ENCODE data around the gene TKTL2. TPM values are rescaled to one million over a fixed set of nuclear protein-coding genes. Genes with fewer than 3 reads are reported as not detected.

Gene TKTL2, protein sequence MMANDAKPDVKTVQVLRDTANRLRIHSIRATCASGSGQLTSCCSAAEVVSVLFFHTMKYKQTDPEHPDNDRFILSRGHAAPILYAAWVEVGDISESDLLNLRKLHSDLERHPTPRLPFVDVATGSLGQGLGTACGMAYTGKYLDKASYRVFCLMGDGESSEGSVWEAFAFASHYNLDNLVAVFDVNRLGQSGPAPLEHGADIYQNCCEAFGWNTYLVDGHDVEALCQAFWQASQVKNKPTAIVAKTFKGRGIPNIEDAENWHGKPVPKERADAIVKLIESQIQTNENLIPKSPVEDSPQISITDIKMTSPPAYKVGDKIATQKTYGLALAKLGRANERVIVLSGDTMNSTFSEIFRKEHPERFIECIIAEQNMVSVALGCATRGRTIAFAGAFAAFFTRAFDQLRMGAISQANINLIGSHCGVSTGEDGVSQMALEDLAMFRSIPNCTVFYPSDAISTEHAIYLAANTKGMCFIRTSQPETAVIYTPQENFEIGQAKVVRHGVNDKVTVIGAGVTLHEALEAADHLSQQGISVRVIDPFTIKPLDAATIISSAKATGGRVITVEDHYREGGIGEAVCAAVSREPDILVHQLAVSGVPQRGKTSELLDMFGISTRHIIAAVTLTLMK
- not detected in 2 replicates for total RNA-seq

DNA sequence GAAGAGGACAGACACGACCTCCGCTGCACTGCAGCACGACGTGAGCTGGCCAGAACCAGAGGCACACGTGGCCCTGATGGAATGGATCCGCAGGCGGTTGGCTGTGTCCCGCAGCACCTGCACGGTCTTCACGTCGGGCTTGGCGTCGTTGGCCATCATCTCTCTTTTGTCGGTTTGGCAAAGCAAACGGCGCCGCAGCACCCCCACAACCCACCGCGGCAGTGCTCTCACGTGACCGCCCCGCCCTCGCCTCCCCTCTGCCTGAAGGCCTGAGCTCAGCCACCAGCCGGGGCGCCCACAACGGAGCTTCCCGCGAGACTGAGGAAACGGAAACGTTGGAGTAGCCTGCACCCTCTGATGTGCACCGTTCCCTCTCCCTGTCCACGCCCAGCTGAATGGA, at the start of gene TKTL2:
TSS of gene TKTL2 (minus strand) at position 179 of the 400 bp plus-strand sequence. CDS start at position 159, 20 bp downstream.
- no peak for DNase-seq (ENCODE audit: low read depth in 2 of 2)

DNA sequence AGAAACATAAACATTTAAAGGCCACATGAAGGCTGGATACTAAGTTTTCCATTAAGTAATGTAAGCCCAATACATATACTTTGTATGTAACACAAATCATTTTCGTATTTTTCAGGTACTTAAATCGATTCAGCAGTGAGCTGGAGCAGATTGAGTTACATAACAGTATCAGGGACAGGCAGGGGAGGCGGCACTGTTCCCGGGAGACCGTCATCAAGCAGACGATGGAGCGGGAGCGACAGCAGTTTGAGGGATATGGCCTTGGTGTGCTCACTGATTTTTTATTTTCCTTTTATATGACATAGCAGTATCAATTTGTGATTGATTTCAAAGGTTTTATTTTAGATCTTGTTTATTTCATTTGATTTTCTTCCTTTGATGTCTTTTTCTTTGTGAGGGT, 41.6 kb upstream of the TKTL2 start:
- no peak for DNase-seq (ENCODE audit: low read depth in 2 of 2)

DNA sequence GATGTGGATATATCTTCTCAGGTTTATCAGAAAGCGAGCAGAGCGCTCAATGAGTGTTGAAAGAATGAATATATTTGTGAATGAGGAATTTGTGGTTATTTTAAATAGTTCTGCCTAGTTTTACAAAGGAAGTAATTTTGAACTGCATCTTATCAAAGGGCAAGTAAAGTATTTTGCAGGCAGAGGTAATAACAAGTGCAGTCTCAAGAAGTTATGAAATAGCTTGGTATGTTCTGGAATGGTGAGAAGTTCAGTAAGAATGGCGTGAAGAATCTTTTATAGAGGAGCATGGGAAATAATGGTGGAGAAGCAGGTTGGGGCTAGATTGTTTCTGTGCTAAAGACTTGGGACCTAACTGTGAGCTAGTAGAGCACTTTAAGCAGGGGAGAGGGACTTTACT, 31.8 kb upstream of the TKTL2 start:
- DNase-seq (ENCODE audit: low read depth in 2 of 2), result no peak

DNA sequence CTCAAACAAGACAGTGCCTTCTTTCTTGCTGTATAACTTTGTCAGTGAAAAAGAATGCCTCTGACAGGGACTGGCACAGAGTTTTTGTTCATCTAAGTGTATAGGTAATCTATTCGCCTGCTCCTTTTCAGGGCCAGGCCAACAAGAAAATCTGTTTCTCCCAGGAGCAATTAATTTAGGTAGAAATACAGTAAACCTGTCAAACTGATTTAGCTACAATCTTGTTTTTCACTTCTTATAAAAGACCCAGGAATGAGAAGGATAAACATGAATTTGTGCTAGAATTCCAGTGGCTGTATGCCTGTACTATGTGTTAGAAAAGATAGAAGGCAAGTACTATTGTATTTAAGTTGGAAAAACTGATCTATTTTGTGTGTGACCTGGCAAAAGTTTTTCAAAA, 27.0 kb upstream of the TKTL2 start:
- no peak for DNase-seq (ENCODE audit: low read depth in 2 of 2)

DNA sequence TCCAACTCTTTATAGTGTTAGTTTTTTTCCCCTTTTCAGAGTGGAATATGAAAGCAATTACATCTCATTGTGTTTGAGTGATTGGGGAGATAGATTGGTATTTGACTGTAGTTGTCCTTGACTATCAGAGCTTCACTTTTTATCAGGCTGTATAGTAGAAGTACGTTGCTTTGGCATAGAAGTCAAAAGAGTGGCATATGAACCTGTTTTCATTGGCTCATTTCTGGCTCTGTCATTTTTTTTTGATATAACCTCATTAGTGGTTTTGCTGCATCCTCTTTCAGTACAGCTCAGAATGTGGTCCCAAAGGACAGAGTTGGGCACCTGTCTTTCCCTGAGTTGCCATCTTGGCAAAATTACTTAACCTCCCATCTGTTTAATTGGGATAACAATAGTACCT, 22.3 kb upstream of the TKTL2 start:
- DNase-seq (ENCODE audit: low read depth in 2 of 2), result peak in 1 of 2 donors; percentile 7

DNA sequence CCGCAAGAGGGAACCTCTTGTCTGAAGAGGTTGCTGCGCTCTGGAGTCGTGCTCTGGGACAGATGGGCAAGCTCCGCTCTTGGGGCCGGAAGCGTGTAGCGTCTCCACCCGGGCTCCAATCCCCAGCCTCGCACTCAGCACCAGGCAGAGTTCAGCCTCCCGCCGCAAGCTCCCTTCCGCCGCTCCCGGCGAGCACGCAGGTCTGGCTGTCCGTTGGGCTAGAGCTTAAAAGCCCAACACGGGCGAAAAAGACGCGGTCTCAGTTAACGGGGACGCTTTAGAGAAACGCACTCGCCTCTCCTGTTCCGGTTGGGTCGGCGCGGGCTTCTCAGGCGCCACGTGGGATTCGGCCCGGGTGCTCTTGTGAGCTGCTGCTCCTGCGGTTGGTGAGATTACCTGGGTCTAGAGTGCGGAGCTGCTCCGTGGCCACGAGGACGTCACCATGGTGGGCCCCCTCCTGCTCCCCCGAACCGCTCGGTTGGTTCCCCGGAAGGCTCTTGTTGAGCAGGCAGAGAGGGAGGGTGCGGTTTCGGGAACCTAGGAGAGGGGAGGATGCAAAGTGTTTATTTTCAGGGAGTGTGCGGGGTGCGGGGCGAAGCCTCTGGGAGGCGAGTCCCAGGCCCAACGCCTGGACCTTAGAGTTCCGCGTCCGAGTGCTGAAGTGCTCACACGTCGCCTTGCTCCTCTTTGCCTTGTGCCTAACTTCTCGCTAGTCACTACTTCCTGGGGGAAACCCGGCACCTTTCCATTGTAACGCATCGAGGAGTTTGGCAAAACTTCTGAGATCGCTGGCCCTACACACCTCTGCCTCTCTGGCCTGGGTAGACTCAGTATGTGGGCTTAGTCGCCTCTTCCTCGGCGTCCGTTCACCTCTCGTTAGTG, 21.0 kb upstream of the TKTL2 start, which contains the start of gene TMA16:
TSS of gene TMA16 (plus strand) at position 331 of the 882 bp plus-strand sequence. CDS start at position 443, 112 bp downstream.
- peak; percentile 95 for DNase-seq (ENCODE audit: low read depth in 2 of 2)

DNA sequence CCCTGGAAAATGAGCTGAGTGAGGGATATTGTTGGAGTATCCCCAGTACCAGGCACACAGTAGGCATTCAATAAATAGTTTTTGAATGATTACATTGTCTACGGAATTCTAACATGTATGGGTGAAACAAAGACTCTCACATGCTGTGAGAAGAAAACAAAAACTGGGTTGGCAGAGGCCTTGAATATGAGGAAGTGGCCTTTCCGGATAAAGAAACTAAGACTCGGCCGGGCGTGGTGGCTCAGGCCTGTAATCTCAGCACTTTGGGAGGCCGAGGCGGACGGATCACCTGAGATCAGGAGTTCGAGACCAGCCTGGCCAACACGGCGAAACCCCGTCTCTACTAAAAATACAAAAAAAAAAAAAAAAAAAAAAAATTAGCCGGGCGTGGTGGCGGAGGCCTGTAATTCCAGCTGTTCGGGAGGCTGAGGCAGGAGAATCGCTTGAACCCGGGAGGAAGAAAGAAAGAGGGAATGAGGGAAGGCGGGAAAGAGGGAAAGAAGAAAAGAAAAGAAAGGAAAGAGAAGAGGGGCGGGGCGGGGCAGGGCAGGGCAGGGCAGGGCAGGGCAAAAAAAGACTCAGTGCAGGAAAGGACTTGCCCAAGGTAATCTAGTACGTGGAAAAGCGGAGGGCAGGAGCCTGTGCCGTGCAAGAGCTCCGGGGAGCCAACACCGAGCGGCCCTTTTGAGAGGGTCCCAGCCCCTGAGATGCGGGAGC, 20.2 kb upstream of the TKTL2 start:
- peak in 1 of 2 donors; percentile 20 for DNase-seq (ENCODE audit: low read depth in 2 of 2)

DNA sequence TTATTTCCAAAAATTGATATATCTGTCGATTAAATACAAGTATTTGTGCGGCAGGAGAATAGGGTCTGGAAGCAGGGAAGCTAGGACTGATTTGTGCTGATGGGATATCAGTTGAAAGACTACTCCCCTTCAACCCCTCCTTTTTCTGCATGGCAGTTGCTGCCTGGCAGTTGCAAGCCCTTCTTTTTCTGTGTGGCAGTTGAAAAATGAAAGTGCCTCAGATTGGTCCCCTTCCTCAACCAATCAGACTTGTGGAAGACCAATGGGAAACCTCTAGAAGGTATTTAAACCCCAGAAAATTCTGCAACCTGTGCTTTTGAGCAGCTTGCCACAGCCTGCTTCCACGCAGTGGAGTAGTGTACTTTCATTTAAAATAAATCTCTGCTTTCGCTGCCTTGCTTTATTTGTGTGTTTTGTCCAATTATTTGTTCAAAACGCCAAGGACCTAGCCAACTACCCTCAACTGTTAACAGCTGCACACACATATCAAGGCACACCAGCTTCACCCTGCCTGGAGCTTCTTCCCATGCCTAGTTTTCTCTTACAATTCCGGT, 19.5 kb upstream of the TKTL2 start:
- peak in 1 of 2 donors; percentile 25 for DNase-seq (ENCODE audit: low read depth in 2 of 2)

DNA sequence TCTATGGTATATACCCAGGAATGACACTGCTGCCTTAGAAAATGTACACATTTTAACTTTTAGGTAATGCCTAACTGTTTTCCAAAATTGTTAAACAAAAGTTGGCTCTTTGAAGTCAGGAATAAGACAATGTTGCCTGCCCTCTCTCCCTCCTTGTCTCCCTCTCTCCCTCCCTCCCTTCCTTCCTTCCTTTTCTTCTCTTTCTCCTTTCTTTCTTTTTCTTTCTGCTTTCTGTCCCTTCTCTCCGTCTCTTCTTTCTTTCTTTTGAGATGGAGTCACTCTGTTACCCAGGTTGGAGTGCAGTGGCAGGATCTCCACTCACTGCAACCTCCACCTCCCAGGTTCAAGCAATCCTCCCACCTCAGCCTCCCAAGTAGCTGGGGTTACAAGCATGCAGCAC, 16.4 kb upstream of the TKTL2 start:
- DNase-seq (ENCODE audit: low read depth in 2 of 2), result no peak

DNA sequence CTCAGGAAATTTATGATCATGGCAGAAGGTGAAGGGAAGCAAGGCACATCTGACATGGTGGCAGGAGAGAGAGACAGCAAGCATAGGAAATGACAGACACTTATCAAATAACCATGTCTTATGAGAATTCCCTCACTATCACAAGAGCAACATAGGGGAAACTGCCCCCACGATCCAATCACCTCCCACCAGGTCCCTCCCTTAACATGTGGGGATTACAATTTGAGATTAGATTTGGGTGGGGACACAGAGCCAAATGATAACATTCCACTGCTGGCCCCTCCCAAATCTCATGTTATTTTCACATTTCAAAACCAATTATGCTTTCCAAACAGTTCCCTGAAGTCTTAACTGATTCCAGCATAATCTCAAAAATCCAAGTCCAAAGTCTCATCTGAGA, 12.8 kb upstream of the TKTL2 start:
- no peak for DNase-seq (ENCODE audit: low read depth in 2 of 2)

DNA sequence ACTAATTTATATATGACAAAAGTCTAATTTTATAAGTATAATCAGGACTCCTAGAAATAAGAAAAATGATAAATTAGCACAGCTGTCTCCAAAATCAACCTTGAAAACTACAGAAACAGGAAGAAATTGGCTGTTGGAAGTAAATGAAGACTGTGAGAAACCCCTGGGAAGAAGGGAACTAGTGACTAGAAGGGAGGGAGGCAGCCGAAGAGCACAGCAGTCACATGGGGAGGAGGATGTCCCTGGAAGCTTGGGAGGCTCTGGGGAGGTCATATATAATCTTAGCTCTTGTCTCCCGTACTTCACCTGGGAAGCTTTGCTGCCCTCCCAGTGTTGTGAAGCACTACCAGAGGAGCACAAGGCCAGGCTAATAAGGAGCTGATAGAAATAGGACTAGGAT, 12.0 kb upstream of the TKTL2 start:
- no peak for DNase-seq (ENCODE audit: low read depth in 2 of 2)

DNA sequence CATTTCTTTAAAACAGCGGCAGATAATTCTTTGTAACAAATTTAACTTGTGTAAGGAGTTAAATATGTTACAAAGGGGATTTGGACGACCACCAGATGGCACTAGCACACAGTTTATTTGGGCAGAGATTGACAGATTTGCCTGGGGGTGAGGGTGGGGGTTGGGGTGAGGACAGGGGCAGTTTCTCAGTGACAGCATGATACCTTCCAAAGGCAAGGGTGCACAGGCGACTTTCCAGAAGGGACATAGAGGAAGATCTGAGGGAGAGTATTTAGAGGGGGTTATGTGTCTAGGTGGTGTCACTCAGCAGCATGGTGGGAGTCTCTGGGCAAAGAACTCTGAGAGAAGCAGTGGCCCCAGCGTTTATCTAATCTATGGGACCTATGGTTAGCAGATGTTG, 11.4 kb upstream of the TKTL2 start:
- peak; percentile 67 to 77 for DNase-seq (ENCODE audit: low read depth in 2 of 2)

DNA sequence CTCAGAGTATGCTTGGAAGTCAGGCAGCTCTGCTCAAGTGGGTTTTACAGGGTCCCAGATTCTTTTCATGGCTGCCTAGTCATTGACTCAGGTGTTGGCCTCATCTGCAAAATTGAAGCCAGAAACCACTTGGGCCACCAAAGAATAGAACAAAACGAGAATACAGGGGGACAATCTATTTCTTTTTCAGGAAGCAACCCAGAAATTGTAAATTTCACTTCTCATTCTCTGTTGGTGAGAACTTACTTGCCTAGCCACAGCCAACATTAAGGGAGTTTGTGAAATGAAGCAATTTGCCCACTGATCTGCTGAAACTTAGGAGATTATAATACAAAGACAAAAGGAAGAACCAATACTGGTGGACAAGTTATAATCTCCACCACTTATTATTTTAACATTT, 8.6 kb upstream of the TKTL2 start:
- DNase-seq (ENCODE audit: low read depth in 2 of 2), result no peak

DNA sequence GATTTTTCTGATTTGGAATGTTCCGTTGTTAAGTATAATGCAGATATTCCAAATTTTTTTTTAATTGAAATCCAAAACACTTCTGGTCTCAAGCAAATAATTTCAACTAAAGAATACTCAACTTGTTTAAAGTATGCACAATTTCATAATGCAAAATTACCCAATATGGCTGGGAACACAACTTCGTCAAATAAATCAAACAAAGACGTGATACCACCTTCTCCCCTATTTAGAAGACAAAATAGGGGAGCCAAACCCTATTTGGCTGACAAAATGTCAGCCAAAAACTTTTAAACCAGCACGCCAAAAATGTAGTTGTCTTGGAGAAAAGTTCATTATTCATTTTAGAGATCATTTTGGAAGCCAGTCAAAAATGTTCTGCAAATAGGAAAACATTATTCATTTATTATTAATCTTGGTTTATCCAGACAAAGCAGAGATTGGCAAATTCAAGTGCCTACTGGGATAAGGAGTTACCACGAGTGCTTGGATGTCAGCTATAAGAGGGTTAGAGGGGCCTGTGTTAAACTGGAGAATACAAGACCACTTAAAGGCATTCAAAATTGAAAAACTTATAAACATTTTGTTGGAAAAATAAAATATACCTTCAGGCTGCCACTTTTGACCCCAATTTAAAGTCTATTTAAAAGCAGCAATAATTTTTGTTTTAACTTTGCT, 3.3 kb upstream of the TKTL2 start:
- DNase-seq (ENCODE audit: low read depth in 2 of 2), result no peak

DNA sequence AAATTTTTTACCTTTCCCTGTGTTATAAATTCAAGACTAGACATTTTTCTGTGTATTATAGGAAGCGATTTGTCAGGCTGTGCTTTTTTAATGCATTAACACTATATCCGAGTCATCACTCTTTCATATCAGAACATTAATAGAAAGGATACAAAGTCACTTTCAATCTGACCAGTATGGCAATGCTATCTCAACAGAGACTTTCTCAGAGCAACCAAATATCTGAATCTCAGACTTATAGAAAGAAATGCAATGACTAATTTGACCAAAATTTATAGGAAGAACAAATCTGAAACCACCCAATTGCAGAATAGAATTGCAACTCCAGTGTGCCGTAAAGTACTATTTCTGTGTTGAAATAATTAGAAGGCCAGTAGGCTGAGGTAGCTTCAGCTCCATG, 473 bp upstream of the TKTL2 start:
- no peak for DNase-seq (ENCODE audit: low read depth in 2 of 2)

DNA sequence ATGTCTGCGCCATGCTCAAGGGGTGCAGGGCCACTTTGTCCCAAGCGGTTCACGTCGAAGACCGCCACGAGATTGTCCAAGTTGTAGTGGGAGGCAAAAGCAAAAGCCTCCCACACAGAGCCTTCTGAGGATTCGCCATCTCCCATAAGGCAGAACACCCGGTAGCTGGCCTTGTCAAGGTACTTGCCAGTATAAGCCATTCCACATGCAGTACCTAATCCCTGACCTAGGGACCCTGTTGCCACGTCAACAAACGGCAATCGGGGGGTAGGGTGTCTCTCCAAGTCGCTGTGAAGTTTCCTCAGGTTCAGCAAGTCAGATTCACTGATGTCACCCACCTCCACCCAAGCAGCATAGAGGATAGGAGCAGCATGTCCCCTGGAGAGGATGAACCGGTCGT, 424 bp downstream of the TKTL2 start:
- no peak for DNase-seq (ENCODE audit: low read depth in 2 of 2)

DNA sequence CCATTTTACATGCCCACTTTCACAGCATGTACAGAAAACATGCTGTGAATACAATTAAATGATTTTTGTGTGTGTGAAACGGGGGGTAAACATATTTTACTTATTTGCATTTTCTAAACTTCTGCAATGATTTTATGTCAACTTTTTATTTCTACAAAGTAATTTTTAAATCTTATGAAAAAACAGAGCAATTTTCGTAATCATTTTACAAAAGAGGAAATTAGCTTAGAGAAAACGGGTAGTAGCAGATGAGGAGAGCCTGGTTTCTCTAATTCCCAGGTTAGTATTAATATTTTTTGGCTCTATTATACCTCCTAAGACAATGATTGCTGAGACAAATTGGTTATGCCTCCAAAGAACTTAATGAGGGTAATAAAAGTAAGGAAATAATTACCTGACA, 3.2 kb downstream of the TKTL2 start:
- no peak for DNase-seq (ENCODE audit: low read depth in 2 of 2)

DNA sequence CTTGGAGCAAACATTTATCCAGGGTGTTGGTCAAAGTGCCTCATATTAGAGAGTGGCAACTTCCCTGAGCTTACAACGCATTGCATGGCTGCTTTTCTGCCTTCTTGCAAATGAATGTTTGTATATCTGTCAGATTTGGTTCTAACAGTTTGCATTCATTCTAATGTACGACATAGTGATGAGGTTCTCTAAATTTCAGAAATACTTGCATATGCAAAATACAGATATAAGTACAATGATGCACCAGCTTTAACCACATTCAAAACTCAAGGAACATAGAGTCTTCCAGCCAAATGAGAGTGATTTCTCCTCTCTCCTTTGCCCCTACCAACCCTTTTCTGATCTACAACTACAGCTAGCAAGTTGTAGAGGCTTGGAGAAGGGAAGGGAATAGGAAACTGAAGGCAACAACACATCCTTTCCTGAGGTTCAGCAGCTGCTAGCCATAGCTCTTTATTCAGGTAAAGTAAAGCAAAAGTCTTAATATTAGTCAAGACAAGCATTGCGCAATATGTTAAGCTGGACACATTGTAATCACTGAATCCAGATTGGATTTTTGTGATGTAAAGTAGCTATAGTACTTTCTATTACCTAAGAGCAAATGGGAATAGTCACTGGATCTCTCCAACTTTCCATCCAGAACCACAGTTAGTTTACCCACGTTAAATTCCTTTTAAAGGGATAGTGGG, 6.3 kb downstream of the TKTL2 start:
- no peak for DNase-seq (ENCODE audit: low read depth in 2 of 2)

DNA sequence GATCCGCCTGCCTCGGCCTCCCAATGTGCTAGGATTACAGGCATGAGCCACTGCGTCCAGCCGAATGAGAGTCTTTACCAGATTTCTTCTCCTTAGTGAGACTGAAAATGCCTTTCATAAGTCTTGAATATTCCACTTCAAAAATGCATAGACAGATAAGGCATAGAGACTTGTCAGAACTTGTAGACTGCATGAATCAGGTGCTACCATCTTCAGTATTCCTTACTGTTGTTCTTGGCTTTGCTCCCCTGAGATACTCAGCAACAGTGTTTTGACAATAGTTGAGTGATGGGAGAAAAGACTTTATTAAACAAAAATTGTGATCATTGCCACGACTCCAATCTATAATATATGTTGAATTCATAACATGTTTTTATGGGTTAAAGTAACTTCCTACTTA, 11.0 kb downstream of the TKTL2 start:
- no peak for DNase-seq (ENCODE audit: low read depth in 2 of 2)

Data from lung microvascular endothelial cell (primary cell).